ENCODE data around the gene COX18. TPM values are rescaled to one million over a fixed set of nuclear protein-coding genes. Genes with fewer than 3 reads are reported as not detected.

The COX18 gene
- total RNA-seq, 1 experiment from 2014 or later, result 9.9 TPM

DNA sequence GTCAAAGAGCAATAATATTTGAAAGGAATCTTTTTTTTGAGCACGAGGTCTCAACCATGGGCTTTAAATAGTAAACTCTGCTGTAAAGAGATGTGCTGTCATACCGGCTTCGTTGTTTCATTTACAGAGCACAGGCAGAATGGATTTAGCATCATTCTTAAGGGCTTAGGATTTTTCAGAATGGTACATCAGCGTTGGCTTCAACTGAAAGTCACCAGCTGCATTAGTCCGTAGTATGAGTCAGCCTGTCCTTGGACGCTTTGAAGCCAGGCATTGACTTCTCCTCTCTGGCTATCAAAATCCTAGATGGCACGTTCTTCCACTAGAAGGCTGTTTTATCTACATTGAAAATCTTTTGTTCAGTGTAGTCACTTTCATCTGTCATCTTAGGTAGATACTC, 23.6 kb downstream of the COX18 start:
- no TSS peak for BruUV-seq (replicated peaks)
- ATAC-seq, result no peak
- POLR2A ChIA-PET, result no interaction called here

DNA sequence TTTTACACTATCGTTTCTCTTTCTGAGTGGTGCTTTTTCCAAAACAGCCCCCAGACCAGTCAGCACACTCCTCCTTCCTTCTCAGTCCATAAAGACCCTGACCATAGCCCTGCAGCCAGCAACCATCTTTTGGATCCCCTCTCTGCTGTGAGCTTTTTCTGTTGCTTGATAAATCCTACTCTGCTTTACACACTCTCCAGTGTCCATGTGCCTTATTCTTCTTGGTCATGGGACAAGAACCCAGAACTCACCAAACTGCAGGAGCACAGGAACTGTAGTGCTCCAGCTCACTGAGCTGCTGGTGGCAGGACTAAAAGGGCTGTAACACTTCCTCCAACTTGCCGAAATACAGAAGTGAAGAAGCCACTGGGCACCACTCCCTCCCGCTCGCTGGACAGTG, 32.5 kb downstream of the COX18 start:
- Histone ChIP-seq H3K4me1 (ENCODE audit: control insufficient read depth, insufficient read depth, low read length) (no peaks in the 10 kb centered on the region), H3K4me3 (ENCODE audit: low read depth in 2 of 2, low read length in 2 of 2) (no peak overlapping the region), H3K9me3 (ENCODE audit: control insufficient read depth, insufficient read depth, low read depth, low read length) (no peaks in the 10 kb centered on the region), H3K36me3 (ENCODE audit: control insufficient read depth, insufficient read depth, low read length) (no peaks in the 10 kb centered on the region), H3K27ac (ENCODE audit: low read length) (no peak overlapping the region), H3K27me3 (ENCODE audit: control insufficient read depth, insufficient read depth, low read length) (no peaks in the 10 kb centered on the region)
- ChIA-PET CTCF (no interaction called here), POLR2A (no interaction called here)
- no peak for ATAC-seq
- TF ChIP-seq TCF7L2 (IDR thresholded peaks at IDR 0.05; ENCODE audit: low read depth, low read length) (no peak), POLR2AphosphoS5 (IDR thresholded peaks at IDR 0.05; ENCODE audit: low read depth, low read length) (no peak), SIN3A (IDR thresholded peaks at IDR 0.05; ENCODE audit: borderline replicate concordance, insufficient read depth, low read depth, low read length) (no peak)
- TF ChIP-seq, protein P1, sequence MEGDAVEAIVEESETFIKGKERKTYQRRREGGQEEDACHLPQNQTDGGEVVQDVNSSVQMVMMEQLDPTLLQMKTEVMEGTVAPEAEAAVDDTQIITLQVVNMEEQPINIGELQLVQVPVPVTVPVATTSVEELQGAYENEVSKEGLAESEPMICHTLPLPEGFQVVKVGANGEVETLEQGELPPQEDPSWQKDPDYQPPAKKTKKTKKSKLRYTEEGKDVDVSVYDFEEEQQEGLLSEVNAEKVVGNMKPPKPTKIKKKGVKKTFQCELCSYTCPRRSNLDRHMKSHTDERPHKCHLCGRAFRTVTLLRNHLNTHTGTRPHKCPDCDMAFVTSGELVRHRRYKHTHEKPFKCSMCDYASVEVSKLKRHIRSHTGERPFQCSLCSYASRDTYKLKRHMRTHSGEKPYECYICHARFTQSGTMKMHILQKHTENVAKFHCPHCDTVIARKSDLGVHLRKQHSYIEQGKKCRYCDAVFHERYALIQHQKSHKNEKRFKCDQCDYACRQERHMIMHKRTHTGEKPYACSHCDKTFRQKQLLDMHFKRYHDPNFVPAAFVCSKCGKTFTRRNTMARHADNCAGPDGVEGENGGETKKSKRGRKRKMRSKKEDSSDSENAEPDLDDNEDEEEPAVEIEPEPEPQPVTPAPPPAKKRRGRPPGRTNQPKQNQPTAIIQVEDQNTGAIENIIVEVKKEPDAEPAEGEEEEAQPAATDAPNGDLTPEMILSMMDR (IDR thresholded peaks at IDR 0.05), result no peak
- TF ChIP-seq, protein P2, sequence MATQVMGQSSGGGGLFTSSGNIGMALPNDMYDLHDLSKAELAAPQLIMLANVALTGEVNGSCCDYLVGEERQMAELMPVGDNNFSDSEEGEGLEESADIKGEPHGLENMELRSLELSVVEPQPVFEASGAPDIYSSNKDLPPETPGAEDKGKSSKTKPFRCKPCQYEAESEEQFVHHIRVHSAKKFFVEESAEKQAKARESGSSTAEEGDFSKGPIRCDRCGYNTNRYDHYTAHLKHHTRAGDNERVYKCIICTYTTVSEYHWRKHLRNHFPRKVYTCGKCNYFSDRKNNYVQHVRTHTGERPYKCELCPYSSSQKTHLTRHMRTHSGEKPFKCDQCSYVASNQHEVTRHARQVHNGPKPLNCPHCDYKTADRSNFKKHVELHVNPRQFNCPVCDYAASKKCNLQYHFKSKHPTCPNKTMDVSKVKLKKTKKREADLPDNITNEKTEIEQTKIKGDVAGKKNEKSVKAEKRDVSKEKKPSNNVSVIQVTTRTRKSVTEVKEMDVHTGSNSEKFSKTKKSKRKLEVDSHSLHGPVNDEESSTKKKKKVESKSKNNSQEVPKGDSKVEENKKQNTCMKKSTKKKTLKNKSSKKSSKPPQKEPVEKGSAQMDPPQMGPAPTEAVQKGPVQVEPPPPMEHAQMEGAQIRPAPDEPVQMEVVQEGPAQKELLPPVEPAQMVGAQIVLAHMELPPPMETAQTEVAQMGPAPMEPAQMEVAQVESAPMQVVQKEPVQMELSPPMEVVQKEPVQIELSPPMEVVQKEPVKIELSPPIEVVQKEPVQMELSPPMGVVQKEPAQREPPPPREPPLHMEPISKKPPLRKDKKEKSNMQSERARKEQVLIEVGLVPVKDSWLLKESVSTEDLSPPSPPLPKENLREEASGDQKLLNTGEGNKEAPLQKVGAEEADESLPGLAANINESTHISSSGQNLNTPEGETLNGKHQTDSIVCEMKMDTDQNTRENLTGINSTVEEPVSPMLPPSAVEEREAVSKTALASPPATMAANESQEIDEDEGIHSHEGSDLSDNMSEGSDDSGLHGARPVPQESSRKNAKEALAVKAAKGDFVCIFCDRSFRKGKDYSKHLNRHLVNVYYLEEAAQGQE (IDR thresholded peaks at IDR 0.05; ENCODE audit: insufficient read depth in 1 of 2, low read depth in 2 of 2, low read length in 1 of 2), result no peak
- intact Hi-C loops (cut with micrococcal nuclease; ENCODE audit: unreplicated experiment) (no loop called here), in situ Hi-C loops (cut with HindIII; ENCODE audit: low pct_unique_long_range_greater_than_20kb, low sequenced_read_pairs) (no loop called here)
- DNase-seq (ENCODE audit: low read depth, low spot score), result no peak
- BruUV-seq (replicated peaks), result no TSS peak

More for the DNA sequence above, 23.6 kb downstream of the COX18 start:
- Histone ChIP-seq H3K27ac (ENCODE audit: low read length) (no peak overlapping the region), H3K4me1 (ENCODE audit: control insufficient read depth, insufficient read depth, low read length) (no peaks in the 10 kb centered on the region), H3K4me3 (ENCODE audit: low read depth in 2 of 2, low read length in 2 of 2) (no peak overlapping the region), H3K36me3 (ENCODE audit: control insufficient read depth, insufficient read depth, low read length) (no peaks in the 10 kb centered on the region), H3K9me3 (ENCODE audit: control insufficient read depth, insufficient read depth, low read depth, low read length) (no peaks in the 10 kb centered on the region), H3K27me3 (ENCODE audit: control insufficient read depth, insufficient read depth, low read length) (no peaks in the 10 kb centered on the region)
- in situ Hi-C loops (cut with HindIII; ENCODE audit: low pct_unique_long_range_greater_than_20kb, low sequenced_read_pairs) (no loop called here), intact Hi-C loops (cut with micrococcal nuclease; ENCODE audit: unreplicated experiment) (no loop called here)
- no peak for TF ChIP-seq SIN3A (IDR thresholded peaks at IDR 0.05; ENCODE audit: borderline replicate concordance, insufficient read depth, low read depth, low read length)
- TF ChIP-seq, protein P1 (IDR thresholded peaks at IDR 0.05), result no peak
- TF ChIP-seq TCF7L2 (IDR thresholded peaks at IDR 0.05; ENCODE audit: low read depth, low read length), result no peak
- no peak for TF ChIP-seq POLR2AphosphoS5 (IDR thresholded peaks at IDR 0.05; ENCODE audit: low read depth, low read length)
- TF ChIP-seq, protein P2 (IDR thresholded peaks at IDR 0.05; ENCODE audit: insufficient read depth in 1 of 2, low read depth in 2 of 2, low read length in 1 of 2), result no peak
- DNase-seq (ENCODE audit: low read depth, low spot score), result no peak
- CTCF ChIA-PET, result no interaction called here
